SJCRH30 (cell line): ENCODE results near the gene DCBLD2. TPM values are rescaled to one million over a fixed set of nuclear protein-coding genes. Genes with fewer than 3 reads are reported as not detected.

Experiments used
- DNase-seq, 2 experiments: peaks; one replicate each; pipeline ENCODE4 v3.0.0-alpha.2; 2015 to 2020
- H3K27ac ChIP-seq: fragments of 250-450 bp; sonication (Bioruptor Pico); 2 replicates; pipeline ENCODE4 v1.5.1; 2020; ENCODE audit warnings: mild to moderate bottlenecking, moderate library complexity
- H3K27me3 ChIP-seq: fragments of 250-450 bp; sonication (Bioruptor Pico); 2 replicates; pipeline ENCODE4 v1.5.1; 2020; ENCODE audit warnings: mild to moderate bottlenecking, moderate library complexity
- H3K36me3 ChIP-seq: fragments of 250-450 bp; sonication (Bioruptor Pico); 2 replicates; pipeline ENCODE4 v1.5.1; 2020; ENCODE audit warnings: mild to moderate bottlenecking, moderate library complexity
- H3K4me1 ChIP-seq: fragments of 250-450 bp; sonication (Bioruptor Pico); 2 replicates; pipeline ENCODE4 v1.5.1; 2020; ENCODE audit warnings: mild to moderate bottlenecking, moderate library complexity
- H3K4me3 ChIP-seq: fragments of 250-450 bp; sonication (Bioruptor Pico); 2 replicates; pipeline ENCODE4 v1.5.1; 2020; ENCODE audit warnings: mild to moderate bottlenecking, moderate library complexity
- H3K9me3 ChIP-seq: fragments of 250-450 bp; sonication (Bioruptor Pico); replicated peaks from 2 replicates; pipeline ENCODE4 v1.5.1; 2020; ENCODE audit warnings: mild to moderate bottlenecking, moderate library complexity
- total RNA-seq: library from RNA; depleted of rRNA; stranded (reverse); fragments of >200 nt; shearing (Covaris generic); gene quantifications from 2 replicates; pipeline ENCODE4 v1.2.3, GENCODE V29; 2014

The DCBLD2 gene
- total RNA-seq, 1 experiment from 2014 or later, result 61.3 TPM

DNA sequence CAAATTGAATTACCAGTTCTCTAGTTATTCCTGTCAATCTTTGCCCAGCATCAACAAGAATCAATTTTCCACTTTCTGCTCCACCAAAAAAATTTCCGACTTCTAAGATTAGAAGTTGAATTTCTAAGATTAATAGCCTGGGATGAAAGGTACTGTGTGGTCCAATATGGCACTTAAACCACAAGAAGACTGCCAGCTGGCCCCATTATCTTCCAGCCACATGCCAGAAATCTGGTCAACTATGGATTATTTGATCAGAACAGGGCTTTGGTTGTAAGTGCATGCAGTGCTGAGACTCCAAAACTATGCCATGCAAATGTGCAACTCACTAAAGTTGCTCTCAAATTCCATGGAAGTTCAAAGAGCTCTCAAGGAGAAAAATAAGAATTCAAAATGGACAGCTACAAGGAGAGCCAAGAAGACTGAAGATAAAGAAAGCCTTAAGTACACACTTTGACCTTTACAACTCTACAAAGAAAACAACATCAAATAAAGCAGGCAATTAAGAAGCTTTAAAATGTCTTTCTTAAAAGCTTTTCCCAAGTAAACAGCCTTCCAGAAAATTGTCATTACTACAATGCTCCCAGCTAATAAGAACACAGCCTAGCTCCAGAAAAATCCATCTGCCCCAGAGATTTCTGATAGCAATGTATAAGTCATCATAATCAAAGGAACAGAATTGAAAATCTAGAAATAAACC lies 74.1 kb downstream of the DCBLD2 start:
- H3K9me3 ChIP-seq, result peaks cover 6% of the 10 kb centered on the region
- no peaks in the 10 kb centered on the region for H3K36me3 ChIP-seq
- no peak for DNase-seq
- no peaks in the 10 kb centered on the region for H3K4me1 ChIP-seq
- no peak overlapping the region for H3K4me3 ChIP-seq
- no peaks in the 10 kb centered on the region for H3K27me3 ChIP-seq
- no peak overlapping the region for H3K27ac ChIP-seq

- Histone ChIP-seq H3K27ac (no peak overlapping the region), H3K9me3 (no peaks in the 10 kb centered on the region; the same call in 1 of the 2 replicates), H3K4me1 (no peaks in the 10 kb centered on the region), H3K4me3 (no peak overlapping the region), H3K36me3 (no peaks in the 10 kb centered on the region), H3K27me3 (no peaks in the 10 kb centered on the region)
- no peak for DNase-seq
Observed at GRCh38 chr3:98826126-98826525, 75.4 kb downstream of the DCBLD2 start.

DNA sequence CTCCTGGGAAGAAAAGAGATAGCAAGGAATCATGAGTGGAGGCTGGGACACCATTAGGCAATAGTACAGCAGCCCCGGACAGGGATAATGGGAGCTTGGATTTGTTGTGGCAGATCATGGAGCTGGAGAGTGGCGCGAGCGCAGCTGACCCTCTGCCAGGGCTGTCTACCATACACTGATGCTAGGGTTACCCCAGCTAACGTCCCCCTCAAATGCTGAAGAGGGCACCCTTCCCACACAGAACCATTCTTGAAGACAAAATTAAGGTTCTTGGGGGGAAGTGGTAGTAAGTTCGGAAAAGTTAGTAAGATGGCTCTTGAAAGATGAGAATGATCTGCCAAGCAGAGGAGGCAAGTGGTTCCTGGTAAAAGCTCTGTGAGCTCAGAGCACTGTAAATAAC lies 77.2 kb downstream of the DCBLD2 start:
- no peaks in the 10 kb centered on the region for H3K36me3 ChIP-seq
- no peak overlapping the region for H3K4me3 ChIP-seq
- no peaks in the 10 kb centered on the region for H3K9me3 ChIP-seq
- peak in 1 of 2 experiments; percentile 9 for DNase-seq
- H3K27me3 ChIP-seq, result no peaks in the 10 kb centered on the region
- no peaks in the 10 kb centered on the region for H3K4me1 ChIP-seq
- no peak overlapping the region for H3K27ac ChIP-seq

DNA sequence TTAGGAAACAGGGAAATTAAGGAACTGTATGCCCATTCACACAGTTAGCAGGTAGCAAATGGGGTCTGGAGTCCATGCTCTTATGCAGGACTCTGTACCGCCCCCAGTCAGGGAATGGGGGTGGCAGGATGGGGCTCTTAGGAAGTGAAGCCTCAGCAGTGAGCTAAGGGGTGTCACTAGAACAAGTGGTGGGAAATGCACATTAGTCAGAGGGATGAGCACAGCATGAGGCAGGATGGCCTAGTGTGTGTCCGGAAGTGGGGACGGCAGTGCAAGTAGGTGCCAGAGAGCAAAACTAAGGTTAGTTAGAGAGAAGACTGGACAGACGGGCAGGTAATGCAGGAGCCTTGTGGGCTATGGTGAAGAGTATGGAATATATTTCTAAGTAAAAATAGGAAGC lies 77.7 kb downstream of the DCBLD2 start:
- H3K27me3 ChIP-seq, result no peaks in the 10 kb centered on the region
- H3K9me3 ChIP-seq, result no peaks in the 10 kb centered on the region
- H3K4me3 ChIP-seq, result no peak overlapping the region
- no peaks in the 10 kb centered on the region for H3K36me3 ChIP-seq
- H3K27ac ChIP-seq, result no peak overlapping the region
- DNase-seq, result no peak
- no peaks in the 10 kb centered on the region for H3K4me1 ChIP-seq

DNA sequence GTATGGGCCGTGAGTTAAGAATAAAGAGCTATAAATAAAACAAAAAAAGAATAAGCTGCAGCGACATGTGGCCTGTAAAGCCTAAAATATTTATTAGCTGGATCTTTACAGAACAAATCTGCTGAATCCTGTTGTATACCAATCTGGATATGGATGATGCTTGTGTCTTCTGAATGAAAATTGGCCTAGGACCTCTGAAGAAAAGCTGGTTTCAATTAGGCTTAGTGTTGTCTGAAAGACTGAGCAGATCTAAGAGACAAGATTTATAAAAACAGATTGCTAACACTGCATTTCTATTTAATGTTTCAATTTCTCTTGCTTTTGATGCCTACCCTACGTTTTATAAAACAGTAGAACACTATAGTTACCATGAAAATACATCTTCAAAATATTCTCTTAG lies 80.4 kb downstream of the DCBLD2 start:
- H3K9me3 ChIP-seq, result no peaks in the 10 kb centered on the region
- DNase-seq, result no peak
- peaks cover 4% of the 10 kb centered on the region for H3K36me3 ChIP-seq
- H3K4me3 ChIP-seq, result no peak overlapping the region
- no peaks in the 10 kb centered on the region for H3K27me3 ChIP-seq
- no peak overlapping the region for H3K27ac ChIP-seq
- no peaks in the 10 kb centered on the region for H3K4me1 ChIP-seq

DNA sequence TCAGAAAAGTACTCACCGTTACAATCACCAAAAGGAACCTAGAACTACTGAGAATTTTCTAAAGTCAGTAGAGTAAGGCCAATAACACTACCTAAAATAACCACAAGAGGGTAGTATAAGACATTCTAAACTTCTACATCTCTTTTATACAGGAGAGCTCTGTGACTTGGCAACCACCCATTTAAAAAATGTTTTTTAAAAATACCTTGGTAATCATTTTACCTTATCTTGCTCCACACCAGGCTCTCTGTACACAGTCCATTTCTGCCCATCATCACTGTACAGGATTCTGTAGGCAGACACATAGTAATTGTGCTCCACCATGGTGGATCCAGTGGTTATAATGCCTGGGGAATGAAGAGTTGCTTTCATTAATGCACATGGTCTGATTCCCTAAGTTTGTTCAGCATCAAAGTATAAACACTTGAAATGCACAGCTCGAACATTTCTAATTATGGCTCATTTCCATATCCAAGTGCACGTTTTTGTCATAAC lies 83.9 kb downstream of the DCBLD2 start:
- no peak overlapping the region for H3K4me3 ChIP-seq
- peak in 1 of 2 experiments; percentile 77 for DNase-seq
- H3K27me3 ChIP-seq, result no peaks in the 10 kb centered on the region
- H3K9me3 ChIP-seq, result no peaks in the 10 kb centered on the region
- no peaks in the 10 kb centered on the region for H3K4me1 ChIP-seq
- no peak overlapping the region for H3K27ac ChIP-seq
- peaks cover 10% of the 10 kb centered on the region for H3K36me3 ChIP-seq

DNA sequence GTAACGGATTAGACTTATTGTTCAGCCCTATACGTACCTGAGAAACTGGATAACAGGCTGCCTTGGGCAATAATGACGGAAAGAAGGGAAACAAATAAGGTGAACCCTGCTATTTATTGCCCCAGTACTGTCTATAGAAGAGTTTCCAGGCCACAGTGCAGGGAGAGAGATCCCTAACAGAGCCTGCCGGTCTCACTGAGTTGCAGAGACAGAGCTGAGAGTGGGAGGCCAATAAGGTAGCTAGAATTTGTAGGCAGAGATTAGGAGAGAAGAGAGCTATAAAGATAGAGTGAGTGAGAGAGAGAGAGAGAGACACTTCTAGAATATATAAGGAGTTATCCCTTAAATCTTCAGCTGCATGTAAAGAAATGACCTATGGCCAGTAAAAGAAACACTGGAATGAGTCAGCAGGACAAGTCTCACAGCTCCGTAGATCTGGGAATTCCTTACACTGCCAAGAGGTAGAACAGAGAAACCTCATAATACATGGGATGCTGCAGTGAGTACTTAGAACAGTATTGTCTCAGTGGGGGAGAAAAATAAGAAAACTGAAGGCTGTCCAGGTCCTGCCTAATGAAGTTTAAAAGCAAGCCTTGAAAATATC lies 86.6 kb downstream of the DCBLD2 start:
- no peaks in the 10 kb centered on the region for H3K27me3 ChIP-seq
- H3K4me3 ChIP-seq, result no peak overlapping the region
- H3K27ac ChIP-seq, result no peak overlapping the region
- DNase-seq, result no peak
- no peaks in the 10 kb centered on the region for H3K9me3 ChIP-seq
- no peaks in the 10 kb centered on the region for H3K4me1 ChIP-seq
- H3K36me3 ChIP-seq, result peaks cover 19% of the 10 kb centered on the region

DNA sequence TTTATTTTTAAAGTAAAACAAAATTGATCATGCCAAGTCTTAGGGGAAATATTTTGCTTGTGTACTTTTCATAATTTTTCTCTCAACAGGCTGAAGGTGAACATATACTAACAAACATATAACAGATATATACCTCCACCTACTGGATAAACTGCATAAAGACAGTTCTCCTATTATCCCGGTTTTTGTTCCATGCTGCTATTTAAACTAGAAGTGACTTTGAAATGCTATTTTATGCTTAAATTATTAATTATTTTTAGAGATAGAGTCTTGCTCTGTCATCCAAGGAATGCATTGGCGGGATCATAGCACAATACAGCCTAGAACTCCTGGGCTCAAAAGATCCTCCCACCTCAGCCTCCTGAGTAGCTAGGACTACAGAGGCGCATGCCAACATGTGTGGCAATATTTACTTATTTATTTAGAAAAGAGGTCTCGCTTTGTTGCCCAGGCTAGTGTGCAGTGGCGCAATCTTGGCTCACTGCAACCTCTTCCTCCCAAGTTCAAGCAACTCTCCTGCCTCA lies 88.6 kb downstream of the DCBLD2 start:
- no peak overlapping the region for H3K27ac ChIP-seq
- no peaks in the 10 kb centered on the region for H3K9me3 ChIP-seq
- H3K36me3 ChIP-seq, result peaks cover 28% of the 10 kb centered on the region
- peak in 1 of 2 experiments; percentile 55 for DNase-seq
- H3K4me1 ChIP-seq, result no peaks in the 10 kb centered on the region
- no peak overlapping the region for H3K4me3 ChIP-seq
- peaks cover 4% of the 10 kb centered on the region; the same call in 1 of the 2 replicates for H3K27me3 ChIP-seq

DNA sequence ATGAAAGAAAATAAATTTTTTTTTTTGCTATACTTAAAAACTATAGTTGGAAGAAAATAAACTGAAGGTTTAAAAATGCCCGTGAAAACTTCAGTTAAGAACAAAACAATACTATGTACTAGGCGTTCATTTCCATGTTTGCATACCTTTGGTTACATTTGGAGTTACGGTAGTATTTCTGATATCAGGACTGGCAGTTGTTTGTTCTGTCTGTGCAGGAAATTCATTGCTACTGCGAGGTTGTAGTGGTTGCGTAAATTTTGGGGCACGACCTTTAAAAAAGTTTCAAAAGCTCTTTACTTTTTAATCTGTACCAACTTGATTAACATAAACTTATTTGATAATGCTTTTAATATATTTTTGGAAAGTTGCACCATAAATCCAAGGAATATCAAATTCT lies 90.4 kb downstream of the DCBLD2 start:
- no peak overlapping the region for H3K27ac ChIP-seq
- H3K36me3 ChIP-seq, result peaks cover 41% of the 10 kb centered on the region
- H3K9me3 ChIP-seq, result no peaks in the 10 kb centered on the region
- no peaks in the 10 kb centered on the region for H3K4me1 ChIP-seq
- DNase-seq, result no peak
- H3K27me3 ChIP-seq, result peaks cover 4% of the 10 kb centered on the region; the same call in 1 of the 2 replicates
- no peak overlapping the region for H3K4me3 ChIP-seq

DNA sequence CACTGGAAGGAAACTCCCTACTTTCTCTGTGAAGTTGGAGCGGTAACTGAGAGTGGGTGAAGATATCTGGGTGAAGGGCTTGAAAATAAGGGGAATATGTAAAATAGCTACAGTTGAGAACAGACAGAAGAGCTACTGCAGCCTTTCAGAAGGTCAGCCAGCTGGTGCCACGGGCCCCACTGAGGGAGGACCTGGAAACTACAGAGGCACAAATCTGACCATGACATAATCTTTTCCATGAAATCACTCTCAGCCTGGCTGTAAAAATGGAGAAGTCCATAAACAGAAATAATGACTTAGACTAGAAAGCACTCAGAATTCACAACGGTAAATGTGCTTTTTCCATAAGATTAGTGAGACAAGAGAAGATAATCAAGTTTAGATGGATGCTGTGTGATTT lies 91.9 kb downstream of the DCBLD2 start:
- H3K4me3 ChIP-seq, result no peak overlapping the region
- no peaks in the 10 kb centered on the region for H3K4me1 ChIP-seq
- H3K36me3 ChIP-seq, result peaks cover 55% of the 10 kb centered on the region
- H3K27ac ChIP-seq, result no peak overlapping the region
- no peak for DNase-seq
- no peaks in the 10 kb centered on the region for H3K9me3 ChIP-seq
- H3K27me3 ChIP-seq, result peaks cover 4% of the 10 kb centered on the region; the same call in 1 of the 2 replicates

DNA sequence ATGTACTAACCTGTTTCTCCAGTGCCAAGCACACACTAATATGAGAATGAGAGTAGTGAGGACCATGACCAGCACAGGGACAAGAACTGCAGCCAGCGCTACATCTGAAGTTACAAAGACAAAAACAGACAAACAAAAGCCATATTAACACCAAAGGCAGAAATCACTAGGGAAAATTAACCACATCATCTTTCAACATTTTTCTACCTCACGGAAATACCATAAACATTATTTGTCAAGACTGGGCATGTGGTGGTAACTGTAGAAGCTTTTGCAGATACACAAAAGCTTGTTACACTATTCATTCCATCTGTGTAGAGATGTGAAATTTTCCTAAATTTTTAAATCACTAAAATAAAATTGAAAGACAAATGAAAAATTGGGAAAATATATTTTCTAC lies 93.4 kb downstream of the DCBLD2 start:
- Histone ChIP-seq H3K4me3 (no peak overlapping the region), H3K9me3 (no peaks in the 10 kb centered on the region), H3K27ac (no peak overlapping the region), H3K27me3 (peaks cover 4% of the 10 kb centered on the region; the same call in 1 of the 2 replicates), H3K36me3 (peaks cover 52% of the 10 kb centered on the region), H3K4me1 (no peaks in the 10 kb centered on the region)
- no peak for DNase-seq

GRCh38 chr3:98807561-98807960 lies 93.9 kb downstream of the DCBLD2 start:
- H3K4me3 ChIP-seq, result no peak overlapping the region
- H3K9me3 ChIP-seq, result no peaks in the 10 kb centered on the region
- no peaks in the 10 kb centered on the region for H3K4me1 ChIP-seq
- no peak overlapping the region for H3K27ac ChIP-seq
- peaks cover 54% of the 10 kb centered on the region for H3K36me3 ChIP-seq
- no peak for DNase-seq
- H3K27me3 ChIP-seq, result peaks cover 4% of the 10 kb centered on the region; the same call in 1 of the 2 replicates

GRCh38 chr3:98807011-98807410 lies 94.5 kb downstream of the DCBLD2 start:
- no peaks in the 10 kb centered on the region for H3K4me1 ChIP-seq
- H3K9me3 ChIP-seq, result no peaks in the 10 kb centered on the region
- peaks cover 4% of the 10 kb centered on the region; the same call in 1 of the 2 replicates for H3K27me3 ChIP-seq
- no peak for DNase-seq
- peaks cover 52% of the 10 kb centered on the region for H3K36me3 ChIP-seq
- no peak overlapping the region for H3K4me3 ChIP-seq
- no peak overlapping the region for H3K27ac ChIP-seq

GRCh38 chr3:98806521-98806920 lies 95.0 kb downstream of the DCBLD2 start:
- peaks cover 49% of the 10 kb centered on the region for H3K36me3 ChIP-seq
- H3K4me1 ChIP-seq, result no peaks in the 10 kb centered on the region
- peaks cover 4% of the 10 kb centered on the region; the same call in 1 of the 2 replicates for H3K27me3 ChIP-seq
- no peak overlapping the region for H3K4me3 ChIP-seq
- H3K27ac ChIP-seq, result no peak overlapping the region
- no peaks in the 10 kb centered on the region for H3K9me3 ChIP-seq
- DNase-seq, result no peak

GRCh38 chr3:98805571-98805970 lies 95.9 kb downstream of the DCBLD2 start:
- Histone ChIP-seq H3K9me3 (no peaks in the 10 kb centered on the region), H3K4me3 (no peak overlapping the region), H3K27ac (no peak overlapping the region), H3K27me3 (peaks cover 4% of the 10 kb centered on the region; the same call in 1 of the 2 replicates), H3K36me3 (peaks cover 51% of the 10 kb centered on the region), H3K4me1 (no peaks in the 10 kb centered on the region)
- DNase-seq, result no peak
